GM12878 (cell line): ENCODE results near the gene PDIK1L. TPM values are rescaled to one million over a fixed set of nuclear protein-coding genes. Genes with fewer than 3 reads are reported as not detected.

ENCODE experiments used
- ATAC-seq: fragments of 200-7000 bp; cut with Tn5 transposase; 3 replicates; pipeline ENCODE4 v1.9.1; 2020; ENCODE audit warnings: mild to moderate bottlenecking, moderate library complexity
- BruUV-seq: library from RNA; stranded (reverse); fragments of 400-500 nt; replicated peaks from 2 replicates; lab custom pipeline; 2021; lab: Mats Ljungman, UMichigan
- CTCF ChIA-PET: fragments of 300-600 bp; sonication (Branson Sonifier 250); formaldehyde crosslinking; extraction: SDS; loops from one replicate; lab custom pipeline; 2021; ENCODE audit warnings: inconsistent platforms; lab: Yijun Ruan, JAX
- POLR2A ChIA-PET: fragments of 350-600 bp; formaldehyde crosslinking; extraction: SDS; loops from one replicate; lab custom pipeline; 2021; ENCODE audit warnings: inconsistent platforms; lab: Charles Lee
- RAD21 ChIA-PET: fragments of 300-600 bp; sonication (Branson Sonifier 250); formaldehyde crosslinking; loops from one replicate; lab custom pipeline; 2023; ENCODE audit warnings: antibody characterized with exemption; ENCODE audit not compliant: unreplicated experiment; lab: Charles Lee
- SMC1A ChIA-PET: fragments of 300-600 bp; sonication (Branson Sonifier 250); formaldehyde crosslinking; loops from one replicate; lab custom pipeline; 2023; ENCODE audit not compliant: unreplicated experiment, uncharacterized antibody; lab: Charles Lee
- DNase-seq: peaks from one replicate; pipeline ENCODE4 v3.0.0-alpha.2; 2011; ENCODE audit warnings: low read depth, low spot score
- FAIRE-seq: peaks from 3 replicates; lab custom pipeline; 2011; peaks lifted over from hg19 to GRCh38; lab: Jason Lieb, UNC
- H2AFZ ChIP-seq: 2 replicates; pipeline ENCODE4 v1.6.0; 2011; ENCODE audit warnings: low read depth, low read length, control low read depth; ENCODE audit not compliant: control insufficient read depth
- H3K27ac ChIP-seq: 2 replicates; pipeline ENCODE4 v1.5.1; 2011; ENCODE audit warnings: control low read depth; ENCODE audit not compliant: control insufficient read depth, insufficient read depth
- H3K27me3 ChIP-seq, 2 experiments: replicated peaks in 1 of 2; 2 replicates each; pipeline versions ENCODE4 v1.6.0 to v1.6.1; 2011; ENCODE audit warnings: low read length in 1 of 2; ENCODE audit not compliant: control insufficient read depth in 2 of 2, insufficient read depth in 2 of 2
- H3K36me3 ChIP-seq, 2 experiments: 2 replicates each; pipeline ENCODE4 v1.5.1; 2011; ENCODE audit warnings: low read length in 1 of 2; ENCODE audit not compliant: control insufficient read depth in 2 of 2, insufficient read depth in 2 of 2
- H3K4me1 ChIP-seq: 2 replicates; pipeline ENCODE4 v1.6.1; 2011; ENCODE audit warnings: mild to moderate bottlenecking, low read length, moderate library complexity, mixed read lengths; ENCODE audit not compliant: control insufficient read depth, insufficient read depth
- H3K4me2 ChIP-seq: 2 replicates; pipeline ENCODE4 v1.6.0; 2011; ENCODE audit warnings: control low read depth; ENCODE audit not compliant: control insufficient read depth, insufficient read depth
- H3K4me3 ChIP-seq: fragments of 200-600 bp; sonication (generic); 2 replicates; pipeline ENCODE4 v1.5.1; 2016
- H3K79me2 ChIP-seq: 2 replicates; pipeline ENCODE4 v1.6.0; 2011; ENCODE audit warnings: low read length; ENCODE audit not compliant: control insufficient read depth, insufficient read depth
- H3K9ac ChIP-seq: 2 replicates; pipeline ENCODE4 v1.8.0; 2011; ENCODE audit warnings: low read length, control low read depth, mixed read lengths; ENCODE audit not compliant: control insufficient read depth, insufficient read depth
- H3K9me3 ChIP-seq: replicated peaks from 3 replicates; pipeline ENCODE4 v1.5.1; 2011; ENCODE audit warnings: mild to moderate bottlenecking, low read length; ENCODE audit not compliant: control insufficient read depth, insufficient read depth
- H4K20me1 ChIP-seq: 2 replicates; pipeline ENCODE4 v1.6.0; 2011; ENCODE audit not compliant: control insufficient read depth, insufficient read depth
- ATF2 ChIP-seq: IDR thresholded peaks from 2 replicates; pipeline ENCODE4 v1.6.1; 2012; ENCODE audit warnings: low read length, inconsistent platforms
- BCLAF1 ChIP-seq: fragments of 450-650 bp; IDR thresholded peaks from 2 replicates; pipeline ENCODE4 v1.6.1; 2017; ENCODE audit warnings: antibody characterized with exemption, mild to moderate bottlenecking, moderate library complexity
- CEBPB ChIP-seq, 2 experiments: fragments of 150-350 bp in 1 of 2; IDR thresholded peaks; 2 replicates each; pipeline ENCODE4 v1.6.1; 2012 to 2014; ENCODE audit warnings: low read depth in 2 of 2, low read length in 2 of 2, borderline replicate concordance in 1 of 2, inconsistent platforms in 1 of 2
- CHD2 ChIP-seq: IDR thresholded peaks from 2 replicates; pipeline ENCODE4 v1.6.1; 2011; ENCODE audit warnings: low read depth, low read length, improper control_type of control experiment, borderline replicate concordance
- E2F4 ChIP-seq: IDR thresholded peaks from 2 replicates; pipeline ENCODE4 v1.6.1; 2012; ENCODE audit warnings: low read depth, low read length, improper control_type of control experiment
- EP300 ChIP-seq, 2 experiments: fragments of 150-350 bp in 1 of 2; IDR thresholded peaks; 2 replicates each; pipeline ENCODE4 v1.6.1; 2011 to 2012; ENCODE audit warnings: low read depth in 2 of 2, low read length in 2 of 2, borderline replicate concordance in 1 of 2, improper control_type of control experiment in 1 of 2, inconsistent platforms in 1 of 2; ENCODE audit not compliant: control insufficient read depth in 1 of 2
- HDAC6 ChIP-seq: fragments of 200-600 bp; sonication (generic); IDR thresholded peaks from one replicate; pipeline ENCODE4 v1.8.0; 2017; ENCODE audit warnings: antibody characterized with exemption; ENCODE audit not compliant: unreplicated experiment
- KAT2A ChIP-seq: conservative IDR thresholded peaks from 2 replicates; pipeline ENCODE4 v1.6.1; 2011; ENCODE audit warnings: low read depth, low read length; ENCODE audit not compliant: control insufficient read depth
- MYC ChIP-seq: IDR thresholded peaks from 2 replicates; pipeline ENCODE4 v1.6.1; 2011; ENCODE audit warnings: mild to moderate bottlenecking, low read length, moderate library complexity, inconsistent platforms; ENCODE audit not compliant: insufficient read depth, insufficient replicate concordance, insufficient read length, severe bottlenecking
- NFIC ChIP-seq: IDR thresholded peaks from 2 replicates; pipeline ENCODE4 v1.6.1; 2012; ENCODE audit warnings: low read depth, mild to moderate bottlenecking, inconsistent platforms, low read length, moderate library complexity
- SMARCA5 ChIP-seq: fragments of 450-650 bp; IDR thresholded peaks from 2 replicates; pipeline ENCODE4 v1.6.1; 2017; ENCODE audit warnings: mild to moderate bottlenecking
- SPI1 ChIP-seq: IDR thresholded peaks from 2 replicates; pipeline ENCODE4 v1.6.1; 2011; ENCODE audit warnings: low read depth, mild to moderate bottlenecking, low read length, moderate library complexity, borderline replicate concordance; ENCODE audit not compliant: insufficient read depth
- SUZ12 ChIP-seq: fragments of 200-600 bp; sonication (generic); IDR thresholded peaks from one replicate; pipeline ENCODE4 v1.6.1; 2018; ENCODE audit warnings: antibody characterized with exemption, mild to moderate bottlenecking; ENCODE audit not compliant: unreplicated experiment
- TCF7 ChIP-seq: IDR thresholded peaks from 2 replicates; pipeline ENCODE4 v1.6.1; 2014; ENCODE audit warnings: antibody characterized with exemption, borderline replicate concordance
- USF2 ChIP-seq: IDR thresholded peaks from 2 replicates; pipeline ENCODE4 v1.6.1; 2011; ENCODE audit warnings: low read depth, low read length, improper control_type of control experiment, borderline replicate concordance
- WRNIP1 ChIP-seq: IDR thresholded peaks from 2 replicates; pipeline ENCODE4 v1.6.1; 2011; ENCODE audit warnings: low read depth, low read length, improper control_type of control experiment, borderline replicate concordance
- ZBED1 ChIP-seq: IDR thresholded peaks from 2 replicates; pipeline ENCODE4 v1.6.1; 2016; ENCODE audit warnings: borderline replicate concordance
- ZNF207 ChIP-seq: fragments of 450-650 bp; IDR thresholded peaks from 2 replicates; pipeline ENCODE4 v1.6.1; 2014; ENCODE audit warnings: antibody characterized with exemption, mild to moderate bottlenecking, borderline replicate concordance
- WGBS: methylation state at CpG from one replicate; pipeline ENCODE4 v1.1.6; 2016; ENCODE audit warnings: low lambda C conversion rate; ENCODE audit not compliant: insufficient replicate concordance, insufficient coverage; ENCODE audit errors: missing lambda C conversion rate; 5-methylcytosine and 5-hydroxymethylcytosine counted together
- in situ Hi-C: fragments of 300-500 bp; cut with MboI; formaldehyde crosslinking; loops from 9 replicates; pipeline ENCODE4 v1.14.3; 2018; ENCODE audit warnings: mixed read lengths
- intact Hi-C: fragments of 100-400 bp; cut with micrococcal nuclease; formaldehyde crosslinking; loops from one replicate; pipeline ENCODE4 v1.14.2; 2022; ENCODE audit not compliant: unreplicated experiment
- polyA plus RNA-seq, 11 experiments: library from polyadenylated mRNA; depleted of rRNA in 4 of 11; unstranded in 6 of 11; stranded (reverse) in 5 of 11; fragments of >200 nt; fragmentation: Nextera tagmentation in 4 of 11; fragmentation: Illumina TruSeq in 1 of 11; extraction: Ambion mirVana in 4 of 11; extraction: Trizol in 1 of 11; gene quantifications; 1 replicate in 1 of 11; 2 replicates in 10 of 11; pipeline versions ENCODE4 v1.2.1 to v1.2.3, GENCODE V29; 2011 to 2016; ENCODE audit warnings: inconsistent platforms in 2 of 11, missing spikeins in 2 of 11, low read depth in 1 of 11
- total RNA-seq, 4 experiments: library from RNA; depleted of rRNA in 3 of 4; stranded (reverse); fragments of >200 nt in 3 of 4; fragmentation: Illumina TruSeq in 1 of 4; extraction: Trizol in 1 of 4; gene quantifications; 2 replicates each; pipeline versions ENCODE4 v1.2.1 to v1.2.3, GENCODE V29; 2013 to 2021

Gene PDIK1L
- total and polyA plus RNA-seq, 10 of the 15 experiments (the other 5 are each of a cell fraction or from before 2014, with no cell fraction given) = 4.0 to 15.9 (median 10.5) TPM

GRCh38 chr1:26094076-26094669 lies 17.5 kb upstream of the PDIK1L start:
- BruUV-seq = no TSS peak
- H3K27ac ChIP-seq = no peak overlapping the region
- ATAC-seq = no peak
- H2AFZ ChIP-seq = no peak overlapping the region
- ChIA-PET POLR2A (no interaction called here), CTCF (no interaction called here)
- H3K4me3 ChIP-seq = no peak overlapping the region
- no peak for TF ChIP-seq E2F4
- TF ChIP-seq SMARCA5 = no peak
- no peak for TF ChIP-seq NFIC
- no peak for TF ChIP-seq ZNF207
- no peak for TF ChIP-seq TCF7
- TF ChIP-seq SPI1 = no peak
- TF ChIP-seq WRNIP1 = no peak
- TF ChIP-seq CEBPB (IDR thresholded peaks at IDR 0.05; ENCODE audit: borderline replicate concordance in 1 of 2, low read depth in 2 of 2, low read length in 2 of 2) = no peak
- no peak for TF ChIP-seq MYC
- no peak for TF ChIP-seq CHD2
- TF ChIP-seq BCLAF1 = no peak
- TF ChIP-seq SUZ12 = no peak
- no peak for TF ChIP-seq USF2
- no peak for TF ChIP-seq HDAC6
- TF ChIP-seq EP300 (IDR thresholded peaks at IDR 0.05; ENCODE audit: borderline replicate concordance in 1 of 2, control insufficient read depth in 1 of 2, low read depth in 2 of 2, low read length in 2 of 2) = no peak
- TF ChIP-seq KAT2A = no peak
- no peak for TF ChIP-seq ZBED1
- TF ChIP-seq ATF2 = no peak
- TF ChIP-seq, all 136 proteins: peak for 0
- Histone ChIP-seq H3K79me2 (no peaks in the 10 kb centered on the region), H3K4me2 (no peak overlapping the region), H3K4me1 (no peaks in the 10 kb centered on the region), H3K27me3 (peaks cover 2 to 7% of the 10 kb centered on the region in 2 experiments; a peak in 2 of 4 replicates), H4K20me1 (no peaks in the 10 kb centered on the region), H3K9ac (no peak overlapping the region), H3K36me3 (no peaks in the 10 kb centered on the region), H3K9me3 (no peaks in the 10 kb centered on the region)
- no peak for DNase-seq
- intact Hi-C loops (no loop called here), in situ Hi-C loops (no loop called here)
- no peak for FAIRE-seq
- RAD21 ChIA-PET = no interaction called here
- WGBS = 2% methylated on average over 11 of the region's 11 CpGs
- SMC1A ChIA-PET = no interaction called here
